ENCODE measurements around the gene C20orf204. TPM values are rescaled to one million over a fixed set of nuclear protein-coding genes. Genes with fewer than 3 reads are reported as not detected.
A peak's percentile ranks its signal among the peaks of the same experiment; 100 is the strongest.

C20orf204 gene
- polyA plus RNA-seq, 1 donor from 2014 or later, result 6.0 TPM

GRCh38 chr20:64063389-64064144 is 27.6 kb downstream of the C20orf204 start:
- H3K36me3 ChIP-seq (ENCODE audit: insufficient read depth, low read length), result no peaks in the 10 kb centered on the region
- no peak for TF ChIP-seq TAF1 (IDR thresholded peaks at IDR 0.05; ENCODE audit: low read depth)
- TF ChIP-seq SMC3 (conservative IDR thresholded peaks at IDR 0.05; ENCODE audit: poor library complexity), result no peak
- TF ChIP-seq RAD21 (conservative IDR thresholded peaks at IDR 0.05), result no peak
- no peak for TF ChIP-seq POLR2AphosphoS5 (IDR thresholded peaks at IDR 0.05)
- H3F3A ChIP-seq (ENCODE audit: insufficient read depth, low read length, poor library complexity, severe bottlenecking), result no peaks in the 10 kb centered on the region
- H3K9ac ChIP-seq (ENCODE audit: low read length), result peak overlapping the region; percentile 83
- H3K27me3 ChIP-seq (ENCODE audit: insufficient read depth, low read depth, low read length), result no peaks in the 10 kb centered on the region
- H2AFZ ChIP-seq (ENCODE audit: low read depth, low read length), result peak overlapping the region; percentile 51
- H3K27ac ChIP-seq (ENCODE audit: low read length), result peak overlapping the region; percentile 41
- H4K20me1 ChIP-seq (ENCODE audit: insufficient read depth), result no peaks in the 10 kb centered on the region
- peaks cover 7% of the 10 kb centered on the region for H3K79me2 ChIP-seq (replicated peaks; ENCODE audit: insufficient read depth, low read length)
- peak overlapping the region; percentile 74 for H3K4me2 ChIP-seq (ENCODE audit: low read length)
- peak overlapping the region; percentile 78 for H3K4me3 ChIP-seq (ENCODE audit: low read length)
- no peaks in the 10 kb centered on the region for H3K9me2 ChIP-seq (ENCODE audit: insufficient read depth, low read length)
- no peaks in the 10 kb centered on the region for H3K9me3 ChIP-seq (ENCODE audit: low read length)

- H3K27ac ChIP-seq (ENCODE audit: low read length), result no peak overlapping the region
- no peak for TF ChIP-seq SMC3 (conservative IDR thresholded peaks at IDR 0.05; ENCODE audit: poor library complexity)
- TF ChIP-seq REST (IDR thresholded peaks at IDR 0.05; ENCODE audit: borderline replicate concordance), result no peak
- no peak for TF ChIP-seq TAF1 (IDR thresholded peaks at IDR 0.05; ENCODE audit: low read depth)
- no peak for TF ChIP-seq EZH2 (IDR thresholded peaks at IDR 0.05; ENCODE audit: borderline replicate concordance, insufficient read depth, low read length, poor library complexity, severe bottlenecking)
- no peak for TF ChIP-seq CTCF (IDR thresholded peaks at IDR 0.05; ENCODE audit: poor library complexity, severe bottlenecking)
- no peaks in the 10 kb centered on the region for H3F3A ChIP-seq (ENCODE audit: insufficient read depth, low read length, poor library complexity, severe bottlenecking)
- H3K9ac ChIP-seq (ENCODE audit: low read length), result peak overlapping the region; percentile 83
- H3K79me2 ChIP-seq (replicated peaks; ENCODE audit: insufficient read depth, low read length), result peaks cover 7% of the 10 kb centered on the region
- H3K9me2 ChIP-seq (ENCODE audit: insufficient read depth, low read length), result no peaks in the 10 kb centered on the region
- H3K36me3 ChIP-seq (ENCODE audit: insufficient read depth, low read length), result no peaks in the 10 kb centered on the region
- no peaks in the 10 kb centered on the region for H3K27me3 ChIP-seq (ENCODE audit: insufficient read depth, low read depth, low read length)
- no peaks in the 10 kb centered on the region for H3K9me3 ChIP-seq (ENCODE audit: low read length)
- no peaks in the 10 kb centered on the region for H4K20me1 ChIP-seq (ENCODE audit: insufficient read depth)
- no peak overlapping the region for H2AFZ ChIP-seq (ENCODE audit: low read depth, low read length)
- peak overlapping the region; percentile 74 for H3K4me2 ChIP-seq (ENCODE audit: low read length)
- H3K4me3 ChIP-seq (ENCODE audit: low read length), result peak overlapping the region; percentile 78
Observed at GRCh38 chr20:64064145-64064698, 28.2 kb downstream of the C20orf204 start.

Measured in neural cell (in vitro differentiated cells).